Astrocyte (in vitro differentiated cells and primary cell): ENCODE results near the gene CHD1L. TPM values are rescaled to one million over a fixed set of nuclear protein-coding genes. Genes with fewer than 3 reads are reported as not detected.

Experiments
- DNase-seq: peaks from one replicate; pipeline ENCODE4 v3.0.0-alpha.2; 2010; ENCODE audit warnings: low read depth
- FAIRE-seq: peaks from 2 replicates; lab custom pipeline; 2011; peaks lifted over from hg19 to GRCh38; lab: Jason Lieb, UNC
- H2AFZ ChIP-seq: 2 replicates; pipeline ENCODE4 v1.6.0; 2012; ENCODE audit warnings: low read depth, low read length, inconsistent platforms
- H3K27ac ChIP-seq: 2 replicates; pipeline ENCODE4 v1.5.1; 2011; ENCODE audit warnings: low read depth, low read length, inconsistent platforms
- H3K27me3 ChIP-seq: 2 replicates; pipeline ENCODE4 v1.6.0; 2011; ENCODE audit warnings: low read length, inconsistent platforms; ENCODE audit not compliant: insufficient read depth
- H3K36me3 ChIP-seq: 2 replicates; pipeline ENCODE4 v1.5.1; 2011; ENCODE audit warnings: low read length, inconsistent platforms; ENCODE audit not compliant: insufficient read depth
- H3K4me1 ChIP-seq: 2 replicates; pipeline ENCODE4 v1.5.1; 2011; ENCODE audit warnings: low read length, inconsistent platforms; ENCODE audit not compliant: insufficient read depth
- H3K4me2 ChIP-seq: 2 replicates; pipeline ENCODE4 v1.6.0; 2012; ENCODE audit warnings: low read length, inconsistent platforms
- H3K4me3 ChIP-seq: 2 replicates; pipeline ENCODE4 v1.5.1; 2011; ENCODE audit warnings: low read depth, mild to moderate bottlenecking, low read length, inconsistent platforms; ENCODE audit not compliant: insufficient read depth
- H3K79me2 ChIP-seq: 2 replicates; pipeline ENCODE4 v1.6.0; 2012; ENCODE audit warnings: mild to moderate bottlenecking, low read length, inconsistent platforms; ENCODE audit not compliant: insufficient read depth
- H3K9ac ChIP-seq: 2 replicates; pipeline ENCODE4 v1.6.0; 2012; ENCODE audit warnings: mild to moderate bottlenecking, low read length, inconsistent platforms
- H3K9me3 ChIP-seq: 2 replicates; pipeline ENCODE4 v1.5.1; 2012; ENCODE audit warnings: low read depth, mild to moderate bottlenecking, low read length, inconsistent platforms; ENCODE audit not compliant: insufficient read depth
- H4K20me1 ChIP-seq: 2 replicates; pipeline ENCODE4 v1.6.0; 2012; ENCODE audit warnings: low read length, inconsistent platforms; ENCODE audit not compliant: insufficient read depth
- H3K27ac Mint-ChIP-seq: one replicate; pipeline ENCODE4 v1.8.0; 2021; ENCODE audit warnings: mild to moderate bottlenecking, mixed read lengths; ENCODE audit not compliant: unreplicated experiment
- H3K27me3 Mint-ChIP-seq: one replicate; pipeline ENCODE4 v1.8.0; 2021; ENCODE audit warnings: low read depth, mixed read lengths; ENCODE audit not compliant: unreplicated experiment
- H3K36me3 Mint-ChIP-seq: one replicate; pipeline ENCODE4 v1.8.0; 2021; ENCODE audit warnings: low read depth, mixed read lengths; ENCODE audit not compliant: unreplicated experiment
- H3K4me1 Mint-ChIP-seq: one replicate; pipeline ENCODE4 v1.8.0; 2021; ENCODE audit warnings: low read depth, mixed read lengths; ENCODE audit not compliant: unreplicated experiment
- H3K4me3 Mint-ChIP-seq: one replicate; pipeline ENCODE4 v1.8.0; 2021; ENCODE audit warnings: mild to moderate bottlenecking, moderate library complexity, mixed read lengths; ENCODE audit not compliant: unreplicated experiment
- H3K9me3 Mint-ChIP-seq: one replicate; pipeline ENCODE4 v1.8.0; 2021; ENCODE audit warnings: mild to moderate bottlenecking, mixed read lengths; ENCODE audit not compliant: unreplicated experiment
- EZH2 ChIP-seq: IDR thresholded peaks from 2 replicates; pipeline ENCODE4 v1.6.1; 2012; ENCODE audit warnings: mild to moderate bottlenecking, low read length, inconsistent platforms; ENCODE audit not compliant: insufficient read depth
- total RNA-seq: library from RNA; stranded (reverse); gene quantifications from 2 replicates; pipeline ENCODE4 v1.2.1, GENCODE V29; 2021
- TF ChIP-seq, protein P1 (sequence below): IDR thresholded peaks from 2 replicates; pipeline ENCODE4 v1.5.1; 2011; ENCODE audit warnings: low read depth, mild to moderate bottlenecking, inconsistent platforms, low read length, moderate library complexity; ENCODE audit not compliant: insufficient read depth

CHD1L gene
- total RNA-seq, 1 donor from 2014 or later = 44.2 TPM

DNA sequence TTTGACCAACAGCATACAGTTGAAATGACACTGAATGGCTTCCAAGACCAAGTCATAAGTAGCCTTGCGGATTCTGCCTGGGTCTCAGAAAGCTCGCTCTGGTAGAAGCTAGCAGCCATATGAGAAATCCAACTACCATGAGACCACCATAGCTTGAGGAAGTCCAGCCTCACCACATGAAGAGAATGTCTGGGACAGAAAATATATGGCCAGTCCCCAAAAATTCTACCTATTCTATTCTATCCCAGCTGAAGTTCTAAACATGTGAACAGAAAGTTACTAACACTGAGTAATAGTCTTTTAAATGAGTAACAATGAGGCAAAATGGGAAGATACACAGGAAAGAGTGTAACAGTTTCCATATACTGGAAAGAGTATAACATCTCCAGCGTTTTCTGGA, 26.4 kb upstream of the CHD1L start:
- no peak overlapping the region for H2AFZ ChIP-seq
- H3K9ac ChIP-seq = no peak overlapping the region
- Mint-ChIP-seq H3K36me3 (no peaks in the 10 kb centered on the region), H3K27ac (no peak overlapping the region), H3K4me3 (no peak overlapping the region), H3K9me3 (no peaks in the 10 kb centered on the region), H3K27me3 (no peaks in the 10 kb centered on the region), H3K4me1 (peaks cover 14% of the 10 kb centered on the region)
- H3K4me1 ChIP-seq = no peaks in the 10 kb centered on the region
- no peak overlapping the region for H3K27ac ChIP-seq
- H3K27me3 ChIP-seq = no peaks in the 10 kb centered on the region
- no peak for TF ChIP-seq EZH2
- TF ChIP-seq, protein P1, sequence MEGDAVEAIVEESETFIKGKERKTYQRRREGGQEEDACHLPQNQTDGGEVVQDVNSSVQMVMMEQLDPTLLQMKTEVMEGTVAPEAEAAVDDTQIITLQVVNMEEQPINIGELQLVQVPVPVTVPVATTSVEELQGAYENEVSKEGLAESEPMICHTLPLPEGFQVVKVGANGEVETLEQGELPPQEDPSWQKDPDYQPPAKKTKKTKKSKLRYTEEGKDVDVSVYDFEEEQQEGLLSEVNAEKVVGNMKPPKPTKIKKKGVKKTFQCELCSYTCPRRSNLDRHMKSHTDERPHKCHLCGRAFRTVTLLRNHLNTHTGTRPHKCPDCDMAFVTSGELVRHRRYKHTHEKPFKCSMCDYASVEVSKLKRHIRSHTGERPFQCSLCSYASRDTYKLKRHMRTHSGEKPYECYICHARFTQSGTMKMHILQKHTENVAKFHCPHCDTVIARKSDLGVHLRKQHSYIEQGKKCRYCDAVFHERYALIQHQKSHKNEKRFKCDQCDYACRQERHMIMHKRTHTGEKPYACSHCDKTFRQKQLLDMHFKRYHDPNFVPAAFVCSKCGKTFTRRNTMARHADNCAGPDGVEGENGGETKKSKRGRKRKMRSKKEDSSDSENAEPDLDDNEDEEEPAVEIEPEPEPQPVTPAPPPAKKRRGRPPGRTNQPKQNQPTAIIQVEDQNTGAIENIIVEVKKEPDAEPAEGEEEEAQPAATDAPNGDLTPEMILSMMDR = no peak
- no peaks in the 10 kb centered on the region for H3K79me2 ChIP-seq
- H4K20me1 ChIP-seq = no peaks in the 10 kb centered on the region
- DNase-seq = no peak
- H3K4me3 ChIP-seq = no peak overlapping the region
- no peaks in the 10 kb centered on the region for H3K36me3 ChIP-seq
- no peak overlapping the region for H3K4me2 ChIP-seq
- no peaks in the 10 kb centered on the region for H3K9me3 ChIP-seq
- FAIRE-seq = no peak

DNA sequence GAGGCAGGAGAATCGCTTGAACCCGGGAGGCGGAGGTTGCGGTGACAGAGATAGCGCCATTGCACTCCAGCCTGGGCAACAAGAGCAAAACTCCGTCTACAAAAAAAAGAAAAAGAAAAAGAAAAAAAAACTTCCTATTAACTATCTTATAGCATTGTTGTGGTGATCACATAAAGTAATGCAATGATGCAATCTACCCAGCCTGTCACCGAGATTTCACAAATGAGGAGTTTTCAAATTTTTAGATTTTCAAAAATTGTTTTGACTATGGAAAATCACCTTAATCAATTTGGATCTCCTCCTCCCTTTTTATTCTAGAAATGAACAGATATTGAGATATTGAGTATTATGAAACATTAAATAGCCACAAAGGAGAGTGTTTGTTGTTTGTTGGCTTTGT, 25.3 kb upstream of the CHD1L start:
- H3K27ac ChIP-seq = no peak overlapping the region
- H3K36me3 Mint-ChIP-seq = no peaks in the 10 kb centered on the region
- no peaks in the 10 kb centered on the region for H3K27me3 ChIP-seq
- no peak overlapping the region for H3K9ac ChIP-seq
- H3K9me3 ChIP-seq = no peaks in the 10 kb centered on the region
- H3K27me3 Mint-ChIP-seq = no peaks in the 10 kb centered on the region
- no peak overlapping the region for H3K27ac Mint-ChIP-seq
- no peaks in the 10 kb centered on the region for H3K4me1 ChIP-seq
- TF ChIP-seq EZH2 = no peak
- TF ChIP-seq, protein P1 = no peak
- H4K20me1 ChIP-seq = no peaks in the 10 kb centered on the region
- no peaks in the 10 kb centered on the region for H3K79me2 ChIP-seq
- H3K4me3 Mint-ChIP-seq = no peak overlapping the region
- no peaks in the 10 kb centered on the region for H3K36me3 ChIP-seq
- FAIRE-seq (no peak), DNase-seq (no peak)
- H3K4me3 ChIP-seq = no peak overlapping the region
- no peak overlapping the region for H3K4me2 ChIP-seq
- no peak overlapping the region for H2AFZ ChIP-seq
- peaks cover 14% of the 10 kb centered on the region for H3K4me1 Mint-ChIP-seq
- H3K9me3 Mint-ChIP-seq = no peaks in the 10 kb centered on the region

DNA sequence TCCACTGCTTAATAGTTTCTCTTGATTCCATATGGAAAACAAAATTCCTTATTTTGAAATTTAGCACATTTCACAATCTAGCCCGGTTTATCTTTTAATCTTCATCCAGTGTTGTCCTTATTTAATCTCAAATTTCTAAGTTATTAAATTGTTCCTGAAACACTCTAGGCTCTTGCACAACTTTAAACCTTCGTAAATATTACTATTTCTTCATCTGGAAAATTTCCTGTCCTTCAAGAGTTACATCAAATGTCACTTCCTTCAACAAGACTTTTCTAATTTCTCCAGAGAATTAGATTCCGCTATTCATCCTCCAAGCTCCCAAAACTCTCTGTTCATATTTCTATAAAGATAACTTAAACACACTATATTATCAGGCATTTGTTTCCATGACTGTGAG, 23.9 kb upstream of the CHD1L start:
- H4K20me1 ChIP-seq = no peaks in the 10 kb centered on the region
- H3K27me3 Mint-ChIP-seq = peaks cover under 1% of the 10 kb centered on the region
- H3K27ac ChIP-seq = no peak overlapping the region
- no peak overlapping the region for H3K9ac ChIP-seq
- H2AFZ ChIP-seq = no peak overlapping the region
- H3K27ac Mint-ChIP-seq = no peak overlapping the region
- H3K4me3 ChIP-seq = no peak overlapping the region
- H3K27me3 ChIP-seq = no peaks in the 10 kb centered on the region
- FAIRE-seq (no peak), DNase-seq (no peak)
- H3K4me2 ChIP-seq = no peak overlapping the region
- H3K36me3 Mint-ChIP-seq = no peaks in the 10 kb centered on the region
- no peak for TF ChIP-seq EZH2
- TF ChIP-seq, protein P1 = no peak
- H3K4me1 Mint-ChIP-seq = peaks cover 9% of the 10 kb centered on the region
- H3K4me1 ChIP-seq = no peaks in the 10 kb centered on the region
- no peaks in the 10 kb centered on the region for H3K9me3 ChIP-seq
- no peaks in the 10 kb centered on the region for H3K36me3 ChIP-seq
- H3K4me3 Mint-ChIP-seq = no peak overlapping the region
- H3K79me2 ChIP-seq = no peaks in the 10 kb centered on the region
- H3K9me3 Mint-ChIP-seq = no peaks in the 10 kb centered on the region
